ENCODE measurements around the gene TSC22D1.

GRCh38 chr13:44619651-44620050, 43.5 kb upstream of the TSC22D1 start:
- TF ChIP-seq CTCF (IDR thresholded peaks at IDR 0.05; ENCODE audit: low read length) (no peak), EZH2phosphoT487 (IDR thresholded peaks at IDR 0.05; ENCODE audit: low read length) (no peak)

Data from MM.1S (cell line).